ENCODE data around the gene GTF2A1.

Gene GTF2A1

GRCh38 chr14:81133400-81133799 is 87.4 kb downstream of the GTF2A1 start:
- DNase-seq (ENCODE audit: low spot score), result no peak

GRCh38 chr14:81132468-81132867 is 88.3 kb downstream of the GTF2A1 start:
- no peak for DNase-seq (ENCODE audit: low spot score)

DNA sequence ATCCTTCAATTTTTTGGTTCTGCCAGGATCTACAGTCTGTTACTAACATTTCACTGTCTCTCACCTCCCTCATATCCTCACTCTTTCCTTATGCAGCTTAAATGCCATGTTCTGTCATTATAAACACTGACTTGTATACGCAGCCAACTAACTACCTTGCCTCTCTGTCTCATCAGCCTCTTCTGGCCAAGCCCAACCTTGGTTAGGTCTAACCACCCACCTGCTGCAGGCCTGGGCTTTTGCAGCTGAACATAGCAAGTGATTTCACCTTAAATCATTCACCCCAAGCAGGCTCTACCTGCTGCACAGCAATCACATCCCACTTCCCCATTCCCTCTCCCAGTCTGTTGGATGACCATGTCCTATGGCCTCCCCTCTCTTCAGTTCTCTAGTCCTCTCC is 91.5 kb downstream of the GTF2A1 start:
- DNase-seq (ENCODE audit: low spot score), result no peak

DNA sequence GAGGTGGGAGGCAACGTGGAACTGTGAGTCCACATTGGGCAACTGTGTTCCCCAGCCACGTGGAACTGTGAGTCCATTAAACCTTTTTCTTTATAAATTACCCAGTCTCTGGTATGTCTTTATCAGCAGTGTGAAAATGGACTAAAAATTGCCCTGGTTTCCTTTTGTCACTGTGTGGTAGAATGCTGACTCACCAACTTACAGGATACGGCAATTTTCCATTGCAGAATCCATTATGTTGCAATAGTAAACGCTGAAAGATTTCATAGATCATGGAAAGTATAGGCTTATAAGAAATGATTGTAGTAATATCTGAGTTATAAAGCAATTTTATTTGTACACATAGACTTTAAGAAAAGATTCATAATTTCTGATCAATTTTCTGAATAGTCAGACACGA is 93.0 kb downstream of the GTF2A1 start:
- DNase-seq (ENCODE audit: low spot score), result no peak

- DNase-seq (ENCODE audit: low spot score), result no peak
These were observed 95.2 kb downstream of the GTF2A1 start for GRCh38 chr14:81125536-81125935.

Data from pons (tissue), 1 donor.